HL-60 (cell line): ENCODE measurements around the gene PARD6G.

Experiments
- POLR2AphosphoS5 ChIP-seq: IDR thresholded peaks from 2 replicates; pipeline ENCODE4 v1.6.1; 2012; ENCODE audit warnings: low read depth
- SPI1 ChIP-seq: IDR thresholded peaks from 2 replicates; pipeline ENCODE4 v1.6.1; 2012; ENCODE audit warnings: low read depth, mild to moderate bottlenecking, borderline replicate concordance
- TF ChIP-seq, protein P1 (sequence below): IDR thresholded peaks from one replicate; pipeline ENCODE4 v1.5.1; 2011; ENCODE audit warnings: low read length, control low read depth, inconsistent platforms; ENCODE audit not compliant: insufficient read depth
- TF ChIP-seq, protein P2 (sequence below): IDR thresholded peaks from 2 replicates; pipeline ENCODE4 v1.6.1; 2012; ENCODE audit warnings: low read depth; ENCODE audit not compliant: insufficient replicate concordance

DNA sequence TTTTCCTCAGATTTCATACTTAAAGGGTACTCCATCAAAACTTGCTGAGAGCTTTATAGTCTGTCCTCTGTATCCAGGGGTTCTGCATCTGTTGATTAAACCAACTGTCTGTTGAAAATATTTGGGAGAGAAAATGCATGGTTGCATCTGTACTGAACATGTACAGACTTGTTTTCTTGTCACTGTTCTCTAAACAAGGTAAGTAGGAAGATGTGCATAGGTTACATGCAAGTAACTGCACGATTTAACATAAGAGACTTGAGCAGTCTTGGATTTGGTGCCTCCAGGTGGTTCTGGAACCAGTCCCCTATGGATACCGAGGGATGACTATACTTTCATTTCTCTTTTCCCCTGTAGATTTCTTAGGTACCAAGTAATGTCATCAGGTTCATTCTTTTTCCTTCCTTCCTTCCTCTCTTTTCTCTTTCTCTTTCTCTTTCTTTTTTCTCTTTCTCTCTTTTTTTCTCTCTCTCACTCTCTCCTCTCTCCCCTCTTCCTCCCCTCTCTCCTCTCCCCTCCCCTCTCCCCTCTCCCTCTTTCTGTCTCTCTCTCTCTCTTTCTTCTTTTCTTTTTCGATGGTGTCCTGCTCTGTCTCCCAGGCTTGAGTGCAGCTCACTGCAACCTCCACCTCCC is 115.0 kb downstream of the PARD6G start:
- TF ChIP-seq, protein P1, sequence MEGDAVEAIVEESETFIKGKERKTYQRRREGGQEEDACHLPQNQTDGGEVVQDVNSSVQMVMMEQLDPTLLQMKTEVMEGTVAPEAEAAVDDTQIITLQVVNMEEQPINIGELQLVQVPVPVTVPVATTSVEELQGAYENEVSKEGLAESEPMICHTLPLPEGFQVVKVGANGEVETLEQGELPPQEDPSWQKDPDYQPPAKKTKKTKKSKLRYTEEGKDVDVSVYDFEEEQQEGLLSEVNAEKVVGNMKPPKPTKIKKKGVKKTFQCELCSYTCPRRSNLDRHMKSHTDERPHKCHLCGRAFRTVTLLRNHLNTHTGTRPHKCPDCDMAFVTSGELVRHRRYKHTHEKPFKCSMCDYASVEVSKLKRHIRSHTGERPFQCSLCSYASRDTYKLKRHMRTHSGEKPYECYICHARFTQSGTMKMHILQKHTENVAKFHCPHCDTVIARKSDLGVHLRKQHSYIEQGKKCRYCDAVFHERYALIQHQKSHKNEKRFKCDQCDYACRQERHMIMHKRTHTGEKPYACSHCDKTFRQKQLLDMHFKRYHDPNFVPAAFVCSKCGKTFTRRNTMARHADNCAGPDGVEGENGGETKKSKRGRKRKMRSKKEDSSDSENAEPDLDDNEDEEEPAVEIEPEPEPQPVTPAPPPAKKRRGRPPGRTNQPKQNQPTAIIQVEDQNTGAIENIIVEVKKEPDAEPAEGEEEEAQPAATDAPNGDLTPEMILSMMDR: no peak
- TF ChIP-seq POLR2AphosphoS5 (no peak), SPI1 (no peak)
- TF ChIP-seq, protein P2, sequence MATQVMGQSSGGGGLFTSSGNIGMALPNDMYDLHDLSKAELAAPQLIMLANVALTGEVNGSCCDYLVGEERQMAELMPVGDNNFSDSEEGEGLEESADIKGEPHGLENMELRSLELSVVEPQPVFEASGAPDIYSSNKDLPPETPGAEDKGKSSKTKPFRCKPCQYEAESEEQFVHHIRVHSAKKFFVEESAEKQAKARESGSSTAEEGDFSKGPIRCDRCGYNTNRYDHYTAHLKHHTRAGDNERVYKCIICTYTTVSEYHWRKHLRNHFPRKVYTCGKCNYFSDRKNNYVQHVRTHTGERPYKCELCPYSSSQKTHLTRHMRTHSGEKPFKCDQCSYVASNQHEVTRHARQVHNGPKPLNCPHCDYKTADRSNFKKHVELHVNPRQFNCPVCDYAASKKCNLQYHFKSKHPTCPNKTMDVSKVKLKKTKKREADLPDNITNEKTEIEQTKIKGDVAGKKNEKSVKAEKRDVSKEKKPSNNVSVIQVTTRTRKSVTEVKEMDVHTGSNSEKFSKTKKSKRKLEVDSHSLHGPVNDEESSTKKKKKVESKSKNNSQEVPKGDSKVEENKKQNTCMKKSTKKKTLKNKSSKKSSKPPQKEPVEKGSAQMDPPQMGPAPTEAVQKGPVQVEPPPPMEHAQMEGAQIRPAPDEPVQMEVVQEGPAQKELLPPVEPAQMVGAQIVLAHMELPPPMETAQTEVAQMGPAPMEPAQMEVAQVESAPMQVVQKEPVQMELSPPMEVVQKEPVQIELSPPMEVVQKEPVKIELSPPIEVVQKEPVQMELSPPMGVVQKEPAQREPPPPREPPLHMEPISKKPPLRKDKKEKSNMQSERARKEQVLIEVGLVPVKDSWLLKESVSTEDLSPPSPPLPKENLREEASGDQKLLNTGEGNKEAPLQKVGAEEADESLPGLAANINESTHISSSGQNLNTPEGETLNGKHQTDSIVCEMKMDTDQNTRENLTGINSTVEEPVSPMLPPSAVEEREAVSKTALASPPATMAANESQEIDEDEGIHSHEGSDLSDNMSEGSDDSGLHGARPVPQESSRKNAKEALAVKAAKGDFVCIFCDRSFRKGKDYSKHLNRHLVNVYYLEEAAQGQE: no peak
